COR-L47 (cell line): ENCODE data around the gene UBQLN4.

Experiments used
- DNase-seq: peaks from one replicate; lab custom pipeline; 2025; lab: John Stamatoyannopoulos, UW

Gene UBQLN4

DNA sequence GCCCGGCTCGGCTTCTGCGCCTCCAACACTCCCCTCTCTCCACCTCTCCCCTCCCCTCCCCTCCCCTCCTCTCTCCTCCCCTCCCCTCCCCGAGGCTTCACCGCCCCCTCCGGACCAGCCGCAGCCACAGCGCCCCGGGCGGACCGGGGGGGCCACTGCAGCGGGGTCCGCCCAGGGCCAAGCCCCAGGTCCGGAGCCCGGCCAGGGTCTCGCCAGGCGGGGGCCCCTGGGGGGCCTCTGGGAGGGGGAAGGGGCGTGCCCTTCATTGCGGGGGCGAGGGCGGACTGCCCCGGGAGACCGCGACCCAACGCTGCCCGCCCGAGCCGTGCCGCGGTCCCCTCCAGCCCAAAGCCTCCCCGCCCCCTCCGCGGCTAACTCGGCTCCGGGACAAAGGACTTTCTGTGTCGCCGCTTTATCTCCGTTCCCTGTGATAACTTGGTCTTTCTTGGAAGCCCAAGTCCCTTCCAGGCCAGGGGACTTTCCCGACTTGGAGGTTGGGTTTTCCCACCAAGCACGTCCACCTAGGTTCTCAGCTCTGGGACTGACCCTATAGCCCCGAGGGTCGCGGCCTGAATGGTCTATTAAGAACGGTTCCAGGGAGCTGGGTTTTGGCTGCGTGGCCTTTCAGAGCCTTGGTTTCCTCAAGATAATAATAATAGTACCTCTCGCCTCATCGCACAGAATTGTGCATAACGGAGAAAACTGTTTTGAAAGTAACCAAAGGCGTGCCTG lies at the start of gene UBQLN4:
Gene UBQLN4, minus strand, starts transcription at position 31 of the 732 bp plus-strand sequence. CDS start 97 bp downstream, outside the sequence.
- DNase-seq: peak; percentile 83

- no peak for DNase-seq
These were observed 49.3 kb upstream of the UBQLN4 start for GRCh38 chr1:156102633-156103511.

DNA sequence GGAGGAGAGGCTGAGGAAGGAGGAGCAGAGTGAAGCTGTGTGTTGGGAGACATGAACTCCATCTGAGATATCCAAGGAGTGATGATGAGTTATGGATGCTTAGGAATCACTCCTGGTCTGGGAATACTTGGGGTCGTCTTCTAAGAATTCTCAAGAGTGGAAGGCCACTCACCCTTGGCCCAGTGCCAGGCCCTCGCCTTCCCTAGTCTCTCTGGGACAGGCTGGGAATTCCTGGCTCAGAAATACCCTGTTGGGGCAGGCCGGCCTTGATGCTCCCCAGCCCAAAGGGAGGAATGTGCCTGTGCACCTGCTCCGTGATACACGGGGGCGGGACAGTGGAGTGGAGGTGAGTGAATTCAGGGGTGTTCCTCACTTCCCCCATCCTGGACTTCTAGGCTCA lies 48.3 kb upstream of the UBQLN4 start:
- DNase-seq: no peak

DNA sequence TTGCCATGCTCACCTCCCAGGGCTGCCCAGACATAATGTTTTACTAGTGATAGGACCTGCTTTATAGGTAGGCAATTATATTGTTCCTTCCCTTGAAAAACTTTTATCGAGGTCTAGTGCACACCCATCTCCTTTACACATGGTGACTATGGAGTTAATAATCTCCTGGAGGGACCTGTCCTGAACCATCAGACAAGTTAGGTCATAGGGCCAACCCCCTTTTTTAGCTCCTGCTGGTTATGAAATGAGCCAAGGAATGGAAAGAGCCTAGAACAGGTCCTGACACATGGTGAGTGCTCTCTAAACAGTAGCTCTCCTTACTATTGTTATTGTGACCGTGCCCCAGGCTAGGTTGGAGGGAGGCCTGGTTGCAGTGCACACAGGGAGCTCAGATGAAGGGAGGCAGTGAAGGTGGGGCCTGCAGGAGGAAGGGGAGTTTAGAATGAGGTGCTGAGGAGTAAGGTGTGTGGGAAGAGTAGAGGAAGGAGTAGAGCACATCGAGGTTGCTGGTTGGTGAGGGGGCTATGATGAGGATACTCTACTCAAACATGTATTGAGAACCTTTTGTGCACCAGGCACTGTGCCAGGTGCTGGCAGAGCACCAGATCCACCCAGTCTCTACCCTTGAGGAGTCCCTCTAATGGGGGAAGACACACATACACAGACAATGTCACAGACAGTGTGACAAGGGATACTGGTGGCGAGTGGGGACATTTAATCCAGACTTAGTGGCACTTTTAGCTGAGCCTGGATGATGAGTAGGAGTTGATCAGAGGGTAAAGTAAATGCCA lies 46.8 kb upstream of the UBQLN4 start:
- DNase-seq: peak; percentile 24

DNA sequence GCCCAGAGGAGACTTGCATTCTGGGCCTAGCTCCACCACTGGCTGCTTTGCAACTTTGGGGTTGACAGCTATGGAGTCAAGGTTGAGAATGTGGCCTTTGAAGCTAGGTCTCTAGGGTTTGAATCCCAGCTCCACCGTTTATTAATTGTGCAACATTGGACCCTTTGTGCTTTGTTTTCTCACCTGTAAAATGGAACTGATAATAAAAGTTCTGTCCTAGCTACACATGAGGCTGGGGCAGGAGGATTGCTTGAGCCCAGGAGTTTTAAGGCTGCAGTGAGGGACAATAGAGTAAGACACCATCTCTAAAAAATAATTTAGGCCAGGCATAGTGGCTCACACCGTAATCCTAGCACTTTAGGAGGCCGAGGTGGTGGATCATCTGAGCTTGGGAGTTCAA lies 45.7 kb upstream of the UBQLN4 start:
- DNase-seq: no peak

DNA sequence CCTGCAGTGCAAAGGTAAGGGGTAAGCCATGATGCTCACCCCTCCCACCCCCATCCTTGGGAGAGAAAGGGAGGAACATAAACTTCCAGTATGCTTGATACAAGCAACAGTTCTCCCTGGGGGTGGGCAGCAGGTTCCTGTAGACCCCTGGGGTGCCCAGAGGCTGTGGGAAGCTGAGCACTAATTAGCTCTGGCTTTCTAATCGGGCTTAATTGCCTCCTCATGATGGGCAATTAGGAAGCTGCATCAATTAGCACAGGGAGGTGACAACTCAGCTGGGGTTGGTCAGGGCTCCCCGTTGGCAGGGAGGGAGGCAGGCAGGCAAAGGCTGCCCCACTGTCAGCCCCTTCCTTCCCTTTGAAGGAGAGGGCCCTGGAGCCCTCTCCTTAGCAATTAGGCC lies 45.2 kb upstream of the UBQLN4 start:
- peak; percentile 85 for DNase-seq

GRCh38 chr1:156097499-156098178 lies 44.0 kb upstream of the UBQLN4 start:
- DNase-seq: no peak

GRCh38 chr1:156096640-156097391 lies 43.2 kb upstream of the UBQLN4 start:
- DNase-seq: peak; percentile 62

- DNase-seq: no peak
These were observed 42.4 kb upstream of the UBQLN4 start for GRCh38 chr1:156095906-156096508.

DNA sequence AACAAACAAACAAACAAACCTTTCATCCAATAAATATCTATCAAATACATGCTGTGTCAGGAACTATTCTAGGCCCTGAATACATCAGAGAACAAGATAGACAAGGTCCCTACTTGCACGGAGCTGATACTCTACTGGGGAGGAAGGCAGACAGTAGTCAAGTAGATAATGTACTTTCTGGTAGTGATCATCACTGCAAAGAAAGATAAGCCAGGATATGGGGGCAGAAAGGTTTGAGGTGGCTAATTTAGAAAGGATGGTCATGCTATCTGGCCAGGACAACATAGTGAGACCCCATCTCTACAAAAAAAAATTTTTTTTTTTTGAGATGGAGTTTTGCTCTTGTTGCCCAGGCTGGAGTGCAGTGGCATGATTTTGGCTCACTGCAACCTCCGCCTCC lies 38.0 kb upstream of the UBQLN4 start:
- DNase-seq: no peak

DNA sequence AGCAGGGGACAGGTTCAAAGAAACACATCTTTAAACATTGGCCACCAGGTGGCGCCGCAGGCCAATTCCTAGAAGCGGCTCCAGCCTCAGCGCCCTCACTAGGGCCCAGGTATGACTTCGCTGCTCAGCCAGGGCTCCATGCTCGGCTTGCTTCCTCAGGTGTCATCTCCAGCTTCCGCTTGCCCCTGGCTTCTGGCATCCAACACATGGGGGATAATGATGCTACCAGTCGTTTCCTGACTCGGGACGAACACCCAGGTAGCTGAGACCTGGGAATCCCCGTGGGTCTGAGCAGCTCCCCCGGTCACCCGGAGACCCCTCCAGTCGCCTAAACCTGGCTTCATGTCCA lies 37.2 kb upstream of the UBQLN4 start:
- peak; percentile 86 for DNase-seq

- DNase-seq: no peak
These were observed 36.7 kb upstream of the UBQLN4 start for GRCh38 chr1:156090138-156090839.

GRCh38 chr1:156089704-156090103 lies 36.1 kb upstream of the UBQLN4 start:
- no peak for DNase-seq

DNA sequence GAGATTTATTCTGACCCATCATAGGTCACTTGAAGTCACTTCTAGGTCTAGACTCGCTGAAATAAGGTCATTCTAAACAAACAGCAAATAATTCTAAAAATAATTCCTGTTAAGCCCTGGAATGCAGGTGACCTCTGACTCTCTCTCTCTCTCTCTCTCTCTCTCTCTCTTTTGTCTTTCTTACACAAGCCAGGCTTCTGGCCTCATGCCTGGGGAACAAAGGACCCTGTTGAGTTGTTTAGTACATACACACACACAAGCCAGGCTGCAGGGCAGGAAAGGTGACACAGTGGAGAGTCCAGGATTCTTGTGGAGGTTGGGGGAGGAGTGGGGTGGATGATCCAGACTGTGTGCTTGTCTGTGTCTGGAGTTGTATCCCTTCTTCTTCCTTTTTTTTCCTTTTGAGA lies 32.7 kb upstream of the UBQLN4 start:
- no peak for DNase-seq

DNA sequence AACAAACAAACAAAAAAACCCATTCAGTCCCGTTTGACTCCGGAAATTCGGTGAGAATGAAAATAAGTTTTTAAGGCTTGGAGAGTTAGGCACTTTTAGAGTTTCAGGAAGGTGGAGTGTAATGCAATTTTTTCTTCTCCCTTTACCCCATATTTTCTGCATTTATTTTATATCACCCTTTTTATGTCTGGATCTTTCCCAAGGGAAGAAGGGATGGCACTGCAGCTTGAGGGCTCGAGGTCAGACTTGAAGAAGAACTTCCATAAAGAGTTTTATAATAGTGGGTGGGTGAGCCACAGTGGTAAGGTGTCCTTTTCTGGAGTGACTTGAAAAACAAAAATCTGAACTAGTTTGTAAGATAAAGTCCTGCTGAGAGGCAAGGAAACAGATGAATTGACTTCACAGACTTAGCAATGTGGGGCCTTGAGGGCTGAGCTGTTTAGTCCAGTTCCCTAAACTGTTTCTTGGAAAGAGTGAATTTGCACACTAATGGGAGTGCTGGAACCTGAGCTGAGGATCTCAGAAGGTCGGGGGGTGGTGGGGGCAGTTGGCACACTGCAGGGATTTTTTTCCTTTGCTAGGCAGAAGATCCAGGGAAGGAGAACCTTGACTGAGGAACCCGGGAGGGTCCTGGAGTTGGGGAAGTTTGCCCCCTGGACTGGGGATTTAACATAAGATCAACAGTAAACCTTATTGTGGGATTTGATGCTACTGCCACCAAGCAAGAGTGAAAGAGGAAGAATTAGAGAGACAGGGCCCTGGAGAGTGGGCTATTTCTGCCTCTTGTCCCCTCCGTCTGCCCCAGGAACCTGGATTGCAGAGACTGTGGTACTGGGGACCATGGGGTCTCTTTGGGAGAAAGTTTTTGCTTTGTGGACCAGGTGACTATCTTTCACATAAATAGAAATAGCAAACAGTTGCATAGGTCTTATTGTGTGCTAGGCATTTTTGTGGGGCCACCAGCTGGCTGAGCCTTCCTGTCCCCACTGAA lies 30.5 kb upstream of the UBQLN4 start:
- DNase-seq: no peak

DNA sequence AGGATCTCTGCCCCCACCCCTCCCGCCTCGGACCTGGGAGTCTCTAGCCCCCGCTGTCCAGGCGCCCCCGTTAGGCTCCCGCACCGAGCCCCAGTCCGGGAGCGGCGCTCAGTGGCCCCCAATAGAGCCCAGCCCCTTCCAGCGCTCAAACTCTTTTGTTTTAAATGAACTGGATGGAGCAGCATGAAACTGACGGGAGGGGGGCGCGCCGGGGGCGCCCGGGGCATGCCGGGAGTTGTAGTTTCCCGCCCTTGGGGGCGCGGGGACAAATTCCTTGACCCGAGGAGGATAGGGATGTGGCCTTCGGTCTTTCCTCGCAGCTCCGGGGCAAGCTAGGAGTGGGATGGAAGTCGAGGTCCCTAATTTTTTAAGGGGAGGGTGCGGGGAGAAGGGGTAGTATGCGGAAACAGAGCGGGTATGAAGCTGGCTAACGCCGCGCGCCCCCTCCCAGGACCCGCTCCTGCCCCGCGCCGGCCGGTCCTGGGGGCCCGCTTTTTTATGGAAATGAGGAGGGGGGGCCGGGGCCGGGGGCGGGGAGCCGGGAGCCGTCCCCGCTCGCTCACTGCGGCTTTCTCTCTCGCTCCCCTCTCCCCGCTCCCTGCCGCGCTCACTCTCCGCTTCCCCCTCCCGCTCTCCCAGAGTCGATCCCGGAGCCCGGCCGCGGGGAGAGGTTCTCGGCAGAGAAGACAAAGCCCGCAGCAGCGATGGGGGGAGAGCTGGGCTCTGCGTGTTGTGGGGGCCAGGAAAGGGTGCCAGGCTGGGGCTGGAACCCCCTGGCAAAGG lies 28.9 kb upstream of the UBQLN4 start, which contains the start of gene MEX3A:
Gene MEX3A, minus strand, starts transcription at position 157 of the 783 bp plus-strand sequence. CDS start 467 bp downstream, outside the sequence.
- peak; percentile 57 for DNase-seq

- no peak for DNase-seq
These were observed 28.3 kb upstream of the UBQLN4 start for GRCh38 chr1:156081917-156082308.
